Nephron (organoid): ENCODE data around the gene DEPDC1.

Experiments used
- H3K27ac Mint-ChIP-seq, 3 experiments: 2 replicates each; pipeline ENCODE4 v1.8.0; 2020; ENCODE audit warnings: mixed read lengths in 3 of 3, mild to moderate bottlenecking in 2 of 3, moderate library complexity in 1 of 3
- H3K27me3 Mint-ChIP-seq: 2 replicates; pipeline ENCODE4 v1.8.0; 2021; ENCODE audit warnings: low read depth, mild to moderate bottlenecking, moderate library complexity, mixed read lengths
- H3K36me3 Mint-ChIP-seq: 2 replicates; pipeline ENCODE4 v1.8.0; 2020; ENCODE audit warnings: low read depth, mixed read lengths
- H3K4me1 Mint-ChIP-seq: 2 replicates; pipeline ENCODE4 v1.8.0; 2020; ENCODE audit warnings: mixed read lengths
- H3K4me3 Mint-ChIP-seq, 3 experiments: 2 replicates each; pipeline ENCODE4 v1.8.0; 2020; ENCODE audit warnings: mild to moderate bottlenecking in 3 of 3, mixed read lengths in 3 of 3, moderate library complexity in 2 of 3
- H3K9me3 Mint-ChIP-seq: 2 replicates; pipeline ENCODE4 v1.8.0; 2020; ENCODE audit warnings: mixed read lengths
- CTCF ChIP-seq, 3 experiments: fragments of 200-600 bp; sonication (generic); IDR thresholded peaks; one replicate each; pipeline ENCODE4 v1.5.0; 2021; ENCODE audit warnings: antibody characterized with exemption in 3 of 3; ENCODE audit not compliant: unreplicated experiment in 3 of 3

The DEPDC1 gene

GRCh38 chr1:68496680-68497357 is at the start of gene DEPDC1:
Gene DEPDC1 (minus strand): TSS chr1:68497082. CDS start chr1:68496999, 83 bp downstream.
- Mint-ChIP-seq H3K27me3 (peaks cover 6% of the 10 kb centered on the region), H3K4me3 (peak within 1 kb of the TSS; percentile 95 to 96 (median 95)), H3K9me3 (peaks cover 5% of the 10 kb centered on the region), H3K36me3 (peaks cover 6% of the 10 kb centered on the region), H3K4me1 (peaks cover 26% of the 10 kb centered on the region), H3K27ac (peak within 1 kb of the TSS; percentile 51 to 87 (median 84))
- TF ChIP-seq CTCF (IDR thresholded peaks at IDR 0.05; ENCODE audit: unreplicated experiment in 3 of 3): no peak

- H3K9me3 Mint-ChIP-seq: peaks cover 8% of the 10 kb centered on the region
- H3K27me3 Mint-ChIP-seq: no peaks in the 10 kb centered on the region
- no peak overlapping the region for H3K27ac Mint-ChIP-seq
- TF ChIP-seq CTCF (IDR thresholded peaks at IDR 0.05; ENCODE audit: unreplicated experiment in 3 of 3): no peak
- no peaks in the 10 kb centered on the region for H3K36me3 Mint-ChIP-seq
- H3K4me1 Mint-ChIP-seq: no peaks in the 10 kb centered on the region
- no peak overlapping the region for H3K4me3 Mint-ChIP-seq
These were observed 47.8 kb upstream of the DEPDC1 start for GRCh38 chr1:68544651-68545050.

- Mint-ChIP-seq H3K36me3 (no peaks in the 10 kb centered on the region), H3K4me1 (no peaks in the 10 kb centered on the region), H3K27me3 (no peaks in the 10 kb centered on the region), H3K4me3 (no peak overlapping the region), H3K9me3 (no peaks in the 10 kb centered on the region), H3K27ac (no peak overlapping the region)
- no peak for TF ChIP-seq CTCF (IDR thresholded peaks at IDR 0.05; ENCODE audit: unreplicated experiment in 3 of 3)
These were observed 45.7 kb upstream of the DEPDC1 start for GRCh38 chr1:68542586-68542985.

- no peaks in the 10 kb centered on the region for H3K36me3 Mint-ChIP-seq
- no peaks in the 10 kb centered on the region for H3K9me3 Mint-ChIP-seq
- no peaks in the 10 kb centered on the region for H3K4me1 Mint-ChIP-seq
These were observed 42.1 kb upstream of the DEPDC1 start for GRCh38 chr1:68538941-68539340.

GRCh38 chr1:68528243-68528642 is 31.4 kb upstream of the DEPDC1 start:
- Mint-ChIP-seq H3K4me3 (no peak overlapping the region), H3K4me1 (no peaks in the 10 kb centered on the region), H3K27ac (no peak overlapping the region), H3K36me3 (no peaks in the 10 kb centered on the region), H3K9me3 (no peaks in the 10 kb centered on the region), H3K27me3 (no peaks in the 10 kb centered on the region)
- TF ChIP-seq CTCF (IDR thresholded peaks at IDR 0.05; ENCODE audit: unreplicated experiment in 3 of 3): no peak

More at GRCh38 chr1:68538941-68539340, 42.1 kb upstream of the DEPDC1 start:
- Mint-ChIP-seq H3K4me3 (no peak overlapping the region), H3K27ac (no peak overlapping the region), H3K27me3 (no peaks in the 10 kb centered on the region)
- TF ChIP-seq CTCF (IDR thresholded peaks at IDR 0.05; ENCODE audit: unreplicated experiment in 3 of 3): no peak

GRCh38 chr1:68525781-68526180 is 28.9 kb upstream of the DEPDC1 start:
- H3K36me3 Mint-ChIP-seq: no peaks in the 10 kb centered on the region
- H3K4me3 Mint-ChIP-seq: no peak overlapping the region
- no peak overlapping the region for H3K27ac Mint-ChIP-seq
- H3K27me3 Mint-ChIP-seq: no peaks in the 10 kb centered on the region
- no peak for TF ChIP-seq CTCF (IDR thresholded peaks at IDR 0.05; ENCODE audit: unreplicated experiment in 3 of 3)
- H3K9me3 Mint-ChIP-seq: no peaks in the 10 kb centered on the region
- no peaks in the 10 kb centered on the region for H3K4me1 Mint-ChIP-seq
